ENCODE results near the gene TTBK2. TPM values are rescaled to one million over a fixed set of nuclear protein-coding genes. Genes with fewer than 3 reads are reported as not detected.

The TTBK2 gene
- total RNA-seq, 1 experiment from 2014 or later = 10.6 TPM

GRCh38 chr15:42704492-42704926 lies 216.1 kb downstream of the TTBK2 start:
- intact Hi-C loops (cut with micrococcal nuclease) = loop anchor here (1.0 to 10.0 kb wide), 3 partner anchors 222 to 580 kb away; no protein-coding TSS in a partner anchor
- H3K27ac ChIP-seq (ENCODE audit: low read depth, low read length) = no peak overlapping the region
- no peaks in the 10 kb centered on the region for H3K9me2 ChIP-seq (ENCODE audit: insufficient read depth)
- no peak overlapping the region for H2AFZ ChIP-seq (ENCODE audit: low read depth, low read length, poor library complexity, severe bottlenecking)
- peak; percentile 83 for TF ChIP-seq RAD21 (IDR thresholded peaks at IDR 0.05; ENCODE audit: low read depth)
- TF ChIP-seq, protein P1, sequence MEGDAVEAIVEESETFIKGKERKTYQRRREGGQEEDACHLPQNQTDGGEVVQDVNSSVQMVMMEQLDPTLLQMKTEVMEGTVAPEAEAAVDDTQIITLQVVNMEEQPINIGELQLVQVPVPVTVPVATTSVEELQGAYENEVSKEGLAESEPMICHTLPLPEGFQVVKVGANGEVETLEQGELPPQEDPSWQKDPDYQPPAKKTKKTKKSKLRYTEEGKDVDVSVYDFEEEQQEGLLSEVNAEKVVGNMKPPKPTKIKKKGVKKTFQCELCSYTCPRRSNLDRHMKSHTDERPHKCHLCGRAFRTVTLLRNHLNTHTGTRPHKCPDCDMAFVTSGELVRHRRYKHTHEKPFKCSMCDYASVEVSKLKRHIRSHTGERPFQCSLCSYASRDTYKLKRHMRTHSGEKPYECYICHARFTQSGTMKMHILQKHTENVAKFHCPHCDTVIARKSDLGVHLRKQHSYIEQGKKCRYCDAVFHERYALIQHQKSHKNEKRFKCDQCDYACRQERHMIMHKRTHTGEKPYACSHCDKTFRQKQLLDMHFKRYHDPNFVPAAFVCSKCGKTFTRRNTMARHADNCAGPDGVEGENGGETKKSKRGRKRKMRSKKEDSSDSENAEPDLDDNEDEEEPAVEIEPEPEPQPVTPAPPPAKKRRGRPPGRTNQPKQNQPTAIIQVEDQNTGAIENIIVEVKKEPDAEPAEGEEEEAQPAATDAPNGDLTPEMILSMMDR (IDR thresholded peaks at IDR 0.05 in 2 of 3, conservative IDR thresholded peaks at IDR 0.05 in 1 of 3; ENCODE audit: borderline replicate concordance in 1 of 3, insufficient read depth in 1 of 3, low read depth in 2 of 3, low read length in 2 of 3) = peak; percentile 56 to 92 (median 91); a peak in 5 of 6 replicates
- TF ChIP-seq, protein P2, sequence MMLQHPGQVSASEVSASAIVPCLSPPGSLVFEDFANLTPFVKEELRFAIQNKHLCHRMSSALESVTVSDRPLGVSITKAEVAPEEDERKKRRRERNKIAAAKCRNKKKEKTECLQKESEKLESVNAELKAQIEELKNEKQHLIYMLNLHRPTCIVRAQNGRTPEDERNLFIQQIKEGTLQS (IDR thresholded peaks at IDR 0.05) = no peak
- ChIA-PET POLR2A (no interaction called here), CTCF (interaction anchor here (1.0 to 4.7 kb wide), 3 partner anchors 10 to 582 kb away, joined by 3 to 23 read pairs (median 4); no protein-coding TSS in a partner anchor), RAD21 (ENCODE audit: low non-redundant PET in 1 of 2, low total read pairs in 2 of 2, uncharacterized antibody in 2 of 2, unreplicated experiment in 2 of 2) (no interaction called here)
- BruUV-seq (replicated peaks) = no TSS peak
- H3K9me3 ChIP-seq (ENCODE audit: control insufficient read depth in 1 of 2, insufficient read depth in 1 of 2, low read depth in 1 of 2, low read length in 2 of 2) = 0 out of 4 replicates have a peak, but pooled peaks cover 0 to 4% of the 10 kb centered on the region in 2 experiments
- H3K9ac ChIP-seq (ENCODE audit: low read length) = no peak overlapping the region
- H3K4me2 ChIP-seq (ENCODE audit: low read length) = no peak overlapping the region
- ATAC-seq = peak; percentile 100
- H3K4me1 ChIP-seq (ENCODE audit: control insufficient read depth in 1 of 2, insufficient read depth in 2 of 2, low read length in 2 of 2) = 0 out of 4 replicates have a peak, but pooled peaks cover 0 to 3% of the 10 kb centered on the region in 2 experiments
- no peaks in the 10 kb centered on the region for H3K79me2 ChIP-seq (ENCODE audit: insufficient read depth, low read length)
- no peaks in the 10 kb centered on the region for H4K20me1 ChIP-seq (ENCODE audit: insufficient read depth)
- H3K4me3 ChIP-seq (replicated peaks in 1 of 2; ENCODE audit: low read depth in 1 of 2, low read length in 2 of 2) = no peak overlapping the region
- H3K36me3 ChIP-seq (ENCODE audit: control insufficient read depth in 1 of 2, insufficient read depth in 2 of 2, low read length in 2 of 2) = no peaks in the 10 kb centered on the region
- DNase-seq (ENCODE audit: low read depth, low spot score) = peak; percentile 47
- H3K27me3 ChIP-seq (ENCODE audit: insufficient read depth, low read length) = no peaks in the 10 kb centered on the region

GRCh38 chr15:42696626-42697025 lies 224.0 kb downstream of the TTBK2 start:
- DNase-seq (ENCODE audit: low read depth, low spot score) = no peak
- Histone ChIP-seq H3K27me3 (ENCODE audit: insufficient read depth, low read length) (no peaks in the 10 kb centered on the region), H3K4me2 (ENCODE audit: low read length) (no peak overlapping the region), H4K20me1 (ENCODE audit: insufficient read depth) (no peaks in the 10 kb centered on the region), H3K36me3 (ENCODE audit: control insufficient read depth in 1 of 2, insufficient read depth in 2 of 2, low read length in 2 of 2) (no peaks in the 10 kb centered on the region; a peak in 1 of 4 replicates), H3K27ac (ENCODE audit: low read depth, low read length) (no peak overlapping the region), H3K4me3 (replicated peaks in 1 of 2; ENCODE audit: low read depth in 1 of 2, low read length in 2 of 2) (no peak overlapping the region), H3K79me2 (ENCODE audit: insufficient read depth, low read length) (no peaks in the 10 kb centered on the region), H3K9me3 (ENCODE audit: control insufficient read depth in 1 of 2, insufficient read depth in 1 of 2, low read depth in 1 of 2, low read length in 2 of 2) (0 out of 4 replicates have a peak, but pooled peaks cover 0 to 4% of the 10 kb centered on the region in 2 experiments), H2AFZ (ENCODE audit: low read depth, low read length, poor library complexity, severe bottlenecking) (no peak overlapping the region), H3K4me1 (ENCODE audit: control insufficient read depth in 1 of 2, insufficient read depth in 2 of 2, low read length in 2 of 2) (no peaks in the 10 kb centered on the region), H3K9me2 (ENCODE audit: insufficient read depth) (no peaks in the 10 kb centered on the region), H3K9ac (ENCODE audit: low read length) (no peak overlapping the region)
- TF ChIP-seq SIN3A (IDR thresholded peaks at IDR 0.05; ENCODE audit: low read depth) (no peak), SP1 (IDR thresholded peaks at IDR 0.05; ENCODE audit: low read depth) (no peak)
- intact Hi-C loops (cut with micrococcal nuclease) = no loop called here
- no peak for ATAC-seq
- POLR2A ChIA-PET = no interaction called here
- CTCF ChIA-PET = no interaction called here
- no TSS peak for BruUV-seq (replicated peaks)
- RAD21 ChIA-PET (ENCODE audit: low non-redundant PET in 1 of 2, low total read pairs in 2 of 2, uncharacterized antibody in 2 of 2, unreplicated experiment in 2 of 2) = no interaction called here
